SW480 (cell line): ENCODE results near the gene PRKCA.
"Not testable (repeated sequence)": the region's sequence is repeated elsewhere in the genome, so short reads cannot be mapped to it uniquely, and the experiment has no call there.

Experiments used
- DNase-seq: peaks from one replicate; pipeline ENCODE4 v3.0.0-alpha.2; 2016; ENCODE audit warnings: low spot score

PRKCA gene

DNA sequence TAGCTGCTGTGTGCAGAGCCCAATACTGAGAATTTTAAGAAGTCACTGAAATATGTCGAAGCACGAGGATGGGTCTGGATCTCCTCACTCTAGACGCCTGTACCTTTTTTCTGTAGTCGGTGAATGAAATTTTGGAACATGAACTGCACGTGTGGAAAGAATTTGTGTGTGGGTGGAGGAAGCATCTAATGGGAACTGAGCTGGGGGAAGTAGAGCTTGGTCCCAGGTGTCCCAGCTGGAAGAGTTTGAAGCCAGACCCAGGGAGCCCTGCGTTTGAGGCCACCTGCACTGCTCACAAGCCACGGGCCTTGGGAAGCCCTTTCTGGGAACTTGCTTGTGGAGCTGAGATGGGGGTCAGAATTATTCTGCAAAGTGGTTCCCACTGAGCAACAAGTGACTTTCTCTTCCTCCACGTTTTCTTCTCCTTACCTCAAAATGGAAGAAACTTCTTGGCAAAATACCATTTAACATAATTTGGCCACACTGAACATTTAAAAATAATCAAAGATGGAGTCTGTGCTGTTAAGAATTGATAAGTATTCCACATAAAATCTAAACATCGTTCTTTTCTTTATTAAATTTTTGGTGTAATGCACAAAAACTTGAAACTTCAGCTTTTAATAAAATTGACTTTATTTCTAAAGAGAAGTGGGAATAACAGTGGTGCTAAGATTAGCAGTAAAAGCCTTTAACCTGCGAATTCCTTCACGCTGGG, 163.8 kb downstream of the PRKCA start:
- no peak for DNase-seq

DNA sequence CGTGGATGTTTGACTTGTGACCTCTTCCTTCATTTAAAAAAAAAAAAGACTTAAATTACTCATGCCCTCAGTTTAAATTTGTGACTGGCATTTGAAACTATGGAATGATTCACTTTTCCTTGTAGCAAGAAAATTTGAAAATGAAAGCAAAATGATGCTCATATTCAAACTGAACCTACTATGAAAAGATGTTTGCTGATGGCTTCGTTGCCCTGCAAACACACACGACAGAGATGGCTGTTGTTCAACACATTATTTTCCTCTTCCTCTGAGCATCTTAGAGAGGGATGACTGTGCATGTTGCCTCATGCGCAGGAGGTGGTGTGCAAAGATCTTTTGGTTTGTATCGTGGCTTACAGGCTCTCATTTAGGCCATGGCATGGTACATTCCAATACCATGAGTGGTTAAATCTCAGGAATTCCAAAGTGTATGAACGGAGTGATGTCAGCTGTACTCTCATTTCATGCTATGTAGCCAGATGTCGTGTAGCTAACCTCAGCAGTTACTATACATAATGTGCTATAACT, 164.5 kb downstream of the PRKCA start:
- peak; percentile 93 for DNase-seq

DNA sequence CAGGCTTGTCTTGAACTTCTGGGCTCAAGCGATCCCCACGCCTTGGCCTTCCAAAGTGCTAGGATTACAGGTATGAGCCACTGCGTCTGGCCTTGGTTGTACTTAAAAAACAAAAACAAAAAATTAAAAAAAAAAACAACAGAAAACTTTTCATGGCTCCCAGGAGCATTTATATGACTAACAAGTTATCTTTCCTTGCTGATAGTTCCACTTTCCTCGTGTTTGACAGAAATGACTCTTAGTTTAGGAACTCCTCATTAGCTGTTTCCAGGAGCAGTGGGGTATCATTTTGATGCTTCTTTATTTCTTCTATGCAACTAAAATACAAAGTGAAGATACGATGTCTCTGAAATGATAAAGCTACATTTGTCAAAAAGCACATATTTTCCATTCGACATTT, 165.4 kb downstream of the PRKCA start:
- DNase-seq: no peak

DNA sequence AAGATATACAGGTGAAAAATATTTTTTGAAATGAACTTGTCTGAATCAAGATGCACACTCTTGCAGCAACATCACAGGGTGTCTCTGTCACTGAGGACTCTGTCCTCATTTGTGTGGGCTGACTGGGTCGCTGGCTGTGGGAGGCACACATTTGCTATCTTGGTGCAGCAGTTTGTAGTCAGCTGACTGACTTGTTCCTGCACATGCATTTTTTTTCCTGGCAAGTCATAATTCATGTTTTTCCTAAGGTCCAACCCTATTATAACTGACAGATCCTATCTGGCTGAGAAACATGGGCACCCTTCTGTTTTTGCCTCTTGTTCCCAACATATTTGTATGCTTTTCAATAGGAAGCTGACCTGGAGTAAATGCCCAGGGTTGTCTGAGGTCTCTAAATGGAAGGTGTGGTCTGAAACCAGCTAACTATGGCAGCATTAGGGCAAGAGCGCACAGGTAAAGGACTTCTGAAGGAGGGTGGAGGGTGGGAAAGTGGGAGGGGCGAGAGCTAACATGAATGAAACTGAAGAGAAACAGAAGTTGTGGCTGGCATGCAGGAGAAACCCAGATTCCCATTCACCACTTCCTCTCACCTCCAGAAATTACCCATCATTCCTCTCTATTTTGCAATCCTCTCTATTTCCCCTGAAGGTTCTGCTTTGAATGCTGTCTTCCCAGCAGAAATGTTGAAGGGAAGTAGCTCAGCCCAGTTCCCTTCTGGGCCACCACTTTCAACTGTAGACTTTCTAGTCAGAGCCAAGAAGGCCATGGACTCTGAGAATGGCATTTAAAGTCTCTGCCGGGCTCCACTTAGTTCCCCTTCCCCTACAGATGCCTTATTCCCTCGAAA, 166.1 kb downstream of the PRKCA start:
- peak; percentile 50 for DNase-seq

DNA sequence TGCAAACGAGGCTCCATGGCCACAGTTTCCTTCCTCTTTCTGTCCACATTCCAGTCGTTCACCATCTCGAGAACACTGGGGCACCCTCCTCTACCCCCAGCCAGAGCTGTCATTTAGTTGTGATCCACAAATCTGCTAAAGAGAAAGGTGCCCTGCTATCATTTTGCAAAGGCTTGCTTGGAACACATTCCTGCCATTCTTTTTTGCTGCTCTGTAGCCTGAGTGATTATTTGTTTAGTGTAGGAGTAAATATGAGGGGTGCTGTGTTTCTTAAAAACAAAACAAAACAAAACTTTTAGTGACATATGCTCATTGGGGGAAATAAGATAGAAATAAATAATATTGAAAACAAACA, 166.7 kb downstream of the PRKCA start:
- no peak for DNase-seq

DNA sequence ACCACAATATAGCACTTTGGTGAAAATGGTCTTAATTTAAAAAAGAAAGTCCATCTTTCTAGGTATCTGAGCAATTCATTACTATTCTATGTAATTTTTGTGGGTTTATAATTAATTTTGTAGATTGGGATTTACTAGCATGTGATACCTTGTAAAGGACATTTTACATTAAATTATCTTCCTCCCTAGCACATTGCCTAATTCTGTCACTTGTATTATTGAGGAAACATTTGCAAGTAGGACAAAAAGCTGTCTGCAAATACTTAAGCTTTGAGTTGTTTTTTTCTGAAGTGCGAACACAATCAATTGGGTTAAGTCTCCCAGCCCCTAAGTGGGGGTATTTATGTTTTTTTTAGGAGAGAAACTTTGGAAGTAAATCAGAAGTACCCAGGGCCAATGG, 167.0 kb downstream of the PRKCA start:
- no peak for DNase-seq

DNA sequence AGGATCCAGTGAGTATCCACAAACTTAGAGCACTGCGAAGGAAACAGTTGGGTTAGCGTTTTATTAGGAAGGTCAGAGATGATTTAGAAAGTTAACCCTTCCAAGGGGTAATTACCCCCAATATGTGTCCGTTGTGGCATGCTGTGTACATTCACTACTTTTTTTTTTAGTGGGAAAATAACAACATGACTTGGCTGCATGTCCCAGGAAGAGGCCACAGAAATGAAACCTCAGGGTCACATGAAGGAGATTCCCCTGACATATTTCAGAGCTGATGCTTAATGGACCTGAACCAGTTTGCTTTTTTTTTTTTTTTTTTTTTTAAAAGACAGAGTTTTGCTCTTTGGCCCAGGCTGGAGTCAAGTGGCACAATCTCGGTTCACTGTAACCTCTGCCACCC, 167.5 kb downstream of the PRKCA start:
- no peak for DNase-seq

DNA sequence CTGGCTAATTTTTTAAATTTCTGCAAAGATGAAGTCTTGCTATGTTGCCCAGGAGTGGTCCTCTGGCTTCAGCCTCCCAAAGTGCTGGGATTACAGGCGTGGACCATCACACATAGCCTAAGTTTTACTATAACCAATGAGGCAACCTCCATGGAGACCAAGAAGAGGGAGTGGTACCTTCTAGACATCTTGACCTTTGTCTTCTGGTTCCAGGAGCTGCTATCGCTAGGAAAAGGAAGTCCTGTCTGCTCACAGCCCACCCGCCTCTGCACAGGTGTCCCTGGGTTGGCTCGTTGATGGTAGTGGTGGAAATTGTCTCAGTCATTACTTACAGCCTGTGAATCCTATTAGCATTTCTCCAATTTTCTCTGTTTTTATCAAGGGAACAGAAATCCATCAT, 169.7 kb downstream of the PRKCA start:
- DNase-seq: no peak

DNA sequence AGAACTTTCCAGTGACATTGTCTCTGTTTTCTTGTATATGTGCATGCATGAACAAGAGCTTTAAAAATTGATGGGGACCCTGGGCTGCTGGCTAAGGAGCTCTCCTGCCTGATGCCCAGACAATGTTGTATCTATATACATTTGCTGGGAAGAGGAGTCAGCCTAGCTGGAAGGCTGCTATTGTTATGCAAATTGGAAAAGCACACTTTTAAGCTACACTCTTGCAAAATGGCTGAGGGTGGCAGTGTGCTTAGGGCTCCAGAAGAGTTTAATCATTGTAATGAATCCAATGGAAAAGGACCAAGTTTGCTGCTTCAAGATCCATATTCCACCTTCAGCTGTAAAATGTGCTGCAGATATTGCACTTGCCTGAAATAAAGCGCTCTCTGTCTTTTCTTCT, 171.8 kb downstream of the PRKCA start:
- no peak for DNase-seq

DNA sequence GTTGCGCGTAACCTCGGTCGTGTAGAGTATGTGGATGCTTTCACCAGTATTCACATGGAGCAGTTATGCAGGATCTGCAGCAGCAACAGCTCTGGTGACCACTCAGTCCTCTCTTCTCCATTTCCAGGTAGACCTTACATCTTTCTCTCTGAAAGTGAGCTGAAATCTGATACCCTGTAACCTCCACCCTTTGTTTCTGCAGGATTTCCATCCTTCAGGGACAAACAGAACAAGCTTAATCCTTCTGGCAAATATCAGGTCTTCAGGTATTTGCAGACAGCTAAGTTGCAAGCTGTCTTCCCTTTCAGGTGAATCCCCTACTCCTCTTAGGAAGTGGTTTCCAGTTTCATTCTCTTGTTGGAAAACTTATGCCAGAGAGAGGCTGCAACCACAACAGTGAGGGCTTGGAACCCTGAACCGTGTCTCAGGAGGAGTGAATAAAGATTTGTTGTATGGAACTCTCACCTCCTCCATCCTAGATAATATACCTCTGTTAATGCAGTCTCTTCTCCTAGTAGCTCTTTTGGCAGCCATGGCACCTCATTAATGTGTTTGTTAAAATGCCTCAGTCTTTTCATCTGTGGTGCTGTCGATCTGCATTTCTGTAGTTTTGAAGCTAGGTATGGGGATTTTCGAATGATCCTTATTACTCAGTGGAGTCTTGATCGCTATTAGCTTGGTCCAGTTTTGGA, 172.5 kb downstream of the PRKCA start:
- no peak for DNase-seq

DNA sequence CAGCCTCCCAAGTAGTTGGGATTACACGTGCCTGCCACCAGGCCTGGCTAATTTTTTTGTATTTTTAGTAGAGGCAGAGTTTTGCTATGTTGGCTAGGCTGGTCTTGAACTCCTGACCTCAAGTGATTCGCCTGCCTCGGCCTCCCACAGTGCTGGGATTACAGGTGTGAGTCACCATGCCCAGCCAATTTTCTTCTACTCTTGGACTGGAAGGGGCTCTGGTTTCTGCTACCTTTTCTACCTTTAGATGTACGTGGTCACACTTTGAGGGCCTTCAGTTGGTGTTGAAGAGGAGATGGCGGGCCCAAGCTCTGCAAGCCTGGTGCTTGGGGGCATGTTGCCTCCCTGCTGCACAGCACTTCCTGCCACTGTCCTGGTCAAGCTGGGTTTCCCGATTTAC, 173.6 kb downstream of the PRKCA start:
- no peak for DNase-seq

DNA sequence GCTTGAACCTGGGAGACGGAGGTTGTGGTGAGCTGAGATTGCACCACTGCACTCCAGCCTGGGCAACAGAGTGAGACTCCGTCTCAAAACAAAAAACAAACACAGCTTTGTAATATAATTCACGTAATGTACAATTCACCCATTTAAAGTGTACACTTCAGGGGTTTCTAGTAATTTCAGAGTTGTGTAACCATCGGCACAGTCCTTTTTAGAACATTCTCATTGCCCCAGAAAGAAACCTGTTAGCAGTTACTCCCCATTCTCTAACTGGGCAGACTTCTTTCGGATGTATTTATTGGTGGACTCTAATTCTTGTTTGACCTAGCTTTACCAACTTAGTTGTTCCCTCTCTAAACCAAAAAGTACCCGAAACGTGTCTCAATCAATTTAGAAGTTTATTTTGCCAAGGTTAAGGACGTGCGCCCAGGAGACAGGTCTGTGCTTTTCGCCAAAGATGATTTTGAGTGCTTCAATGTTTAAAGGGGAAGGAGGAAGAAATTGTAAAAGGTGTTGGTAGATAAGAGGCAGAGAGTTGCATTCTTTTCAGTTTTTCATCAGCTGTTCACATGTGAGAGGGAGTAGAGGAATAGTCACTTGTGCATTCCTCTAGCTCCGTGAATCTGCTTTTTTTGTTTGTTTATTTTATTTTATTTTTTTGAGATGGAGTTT, 175.3 kb downstream of the PRKCA start:
- DNase-seq: no peak

DNA sequence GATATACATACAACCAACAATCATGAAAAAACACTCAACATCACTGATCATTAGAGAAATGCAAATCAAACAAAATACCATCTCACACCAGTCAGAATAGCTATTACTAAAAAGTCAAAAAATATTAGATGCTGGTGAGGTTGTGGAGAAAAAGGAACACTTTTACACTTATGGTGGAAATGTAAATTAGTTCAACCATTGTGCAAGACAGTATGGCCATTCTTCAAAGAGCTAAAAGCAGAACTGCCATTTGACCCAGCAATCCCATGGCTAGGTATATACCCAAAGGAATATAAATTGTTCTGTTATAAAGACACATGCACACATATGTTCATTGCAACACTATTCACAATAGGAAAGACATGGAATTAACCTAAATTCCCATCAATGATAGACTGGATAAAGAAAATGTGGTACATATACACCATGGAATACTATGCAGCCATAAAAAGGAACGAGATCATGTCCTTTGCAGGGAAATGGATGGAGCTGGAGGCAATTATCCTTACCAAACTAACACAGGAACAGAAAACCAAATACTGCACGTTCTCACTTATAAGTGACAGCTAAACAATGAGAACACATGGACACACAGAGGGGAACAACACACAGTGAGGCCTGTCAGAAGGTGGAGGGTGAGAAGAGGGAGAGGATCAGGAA, 176.9 kb downstream of the PRKCA start:
- not testable (repeated sequence) for DNase-seq

DNA sequence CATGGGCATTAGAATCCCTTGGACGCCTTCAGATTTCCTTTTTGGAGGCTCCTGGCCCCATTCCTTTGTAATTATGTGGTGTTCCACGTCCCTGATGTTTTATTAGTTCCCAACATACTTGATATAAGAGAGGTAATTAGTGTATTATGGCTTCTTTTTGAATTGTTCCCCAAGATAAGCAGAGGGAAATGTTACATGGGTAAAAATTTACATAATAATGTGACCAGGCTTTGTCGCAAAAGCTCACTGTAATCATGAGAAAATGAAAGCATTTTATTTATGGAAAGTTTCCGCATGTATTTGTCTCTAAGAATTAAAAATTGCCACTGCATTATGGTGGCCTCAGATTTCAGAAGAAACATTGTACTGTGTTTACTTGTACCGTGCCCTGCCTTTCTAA, 177.8 kb downstream of the PRKCA start:
- no peak for DNase-seq

DNA sequence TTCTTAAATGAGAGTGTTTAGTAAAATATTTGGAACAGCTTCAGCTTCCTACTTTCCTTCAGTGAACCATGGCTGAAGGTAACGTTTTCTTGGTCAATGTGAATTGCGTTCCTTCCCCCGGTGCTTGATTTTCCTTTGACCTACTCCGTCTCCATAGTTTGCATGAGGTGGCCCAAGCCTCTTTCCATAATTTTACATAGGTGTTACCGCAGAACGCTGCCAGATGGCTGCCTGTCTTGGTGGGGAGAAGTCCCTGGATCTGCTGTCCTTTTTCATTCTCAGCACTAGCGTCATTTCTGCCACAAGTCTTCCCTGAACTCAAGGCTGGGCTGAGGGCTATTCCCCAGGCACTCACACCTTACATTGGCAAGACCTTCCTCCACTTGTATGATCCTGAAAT, 178.4 kb downstream of the PRKCA start:
- DNase-seq: no peak

DNA sequence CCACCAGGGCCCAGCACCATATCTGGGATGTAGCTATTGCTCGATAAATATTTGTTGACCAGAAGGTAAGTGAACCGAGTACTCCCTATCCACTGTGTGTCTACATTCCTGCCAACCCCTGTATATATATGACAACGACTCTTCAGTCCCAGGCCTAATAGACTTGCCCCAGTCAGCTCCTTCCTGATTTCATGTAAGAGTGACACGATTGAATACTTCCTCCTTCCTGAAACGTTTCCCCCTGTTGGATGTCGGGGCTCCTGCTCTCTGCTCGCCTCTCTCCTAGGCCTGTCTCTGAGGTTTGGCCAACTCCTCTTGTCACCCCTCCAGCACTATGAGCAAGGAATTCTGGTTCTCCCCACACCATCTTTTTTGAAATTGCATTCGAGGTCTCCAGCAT, 178.9 kb downstream of the PRKCA start:
- DNase-seq: no peak

DNA sequence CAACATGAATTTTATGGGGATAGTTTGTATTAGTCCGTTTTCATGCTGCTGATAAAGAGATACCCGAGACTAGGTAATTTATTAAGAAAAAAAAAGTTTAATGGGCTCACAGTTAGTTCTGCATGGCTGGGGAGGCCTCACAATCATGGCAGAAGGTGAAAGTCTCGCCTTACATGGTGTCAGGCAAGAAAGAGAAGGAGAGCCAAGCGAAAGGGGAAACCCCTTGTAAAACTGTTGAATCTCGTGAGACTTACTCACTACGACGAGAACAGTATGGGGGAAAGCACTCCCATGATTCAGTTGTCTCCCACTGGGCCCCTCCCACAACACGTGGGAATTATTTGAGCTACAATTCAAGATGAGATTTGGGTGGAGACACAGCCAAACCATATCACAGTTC, 181.5 kb downstream of the PRKCA start:
- DNase-seq: no peak

DNA sequence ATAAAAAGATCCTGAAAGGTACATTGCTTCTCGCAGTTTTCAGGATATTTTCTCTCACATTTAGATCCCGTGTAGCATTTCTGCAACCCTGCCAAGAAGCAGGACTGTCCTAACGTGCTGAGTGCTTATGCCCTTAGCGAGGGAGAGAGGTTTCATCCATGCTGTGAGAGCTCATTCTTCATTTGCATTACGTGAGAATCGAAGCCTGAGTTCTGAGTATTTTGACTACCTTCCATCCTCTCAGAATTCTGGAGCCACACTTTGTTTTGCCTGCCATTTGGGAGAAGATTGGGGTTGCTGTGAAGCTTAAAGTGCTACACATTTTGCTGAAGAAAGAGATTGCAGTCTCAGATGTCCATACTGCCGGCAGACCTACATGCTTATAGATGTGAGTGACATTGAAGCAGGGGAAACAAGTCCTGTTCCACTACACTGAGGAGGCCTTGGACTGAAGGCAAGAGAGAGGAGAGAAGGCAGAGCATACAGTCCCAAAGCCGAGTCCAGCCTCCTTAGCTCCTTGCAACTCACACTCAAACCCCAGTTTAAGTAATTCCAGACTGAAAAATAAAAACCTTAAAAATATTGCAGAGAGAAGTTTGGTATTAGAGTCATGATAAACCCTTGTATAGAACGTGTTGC, 183.0 kb downstream of the PRKCA start:
- DNase-seq: no peak

DNA sequence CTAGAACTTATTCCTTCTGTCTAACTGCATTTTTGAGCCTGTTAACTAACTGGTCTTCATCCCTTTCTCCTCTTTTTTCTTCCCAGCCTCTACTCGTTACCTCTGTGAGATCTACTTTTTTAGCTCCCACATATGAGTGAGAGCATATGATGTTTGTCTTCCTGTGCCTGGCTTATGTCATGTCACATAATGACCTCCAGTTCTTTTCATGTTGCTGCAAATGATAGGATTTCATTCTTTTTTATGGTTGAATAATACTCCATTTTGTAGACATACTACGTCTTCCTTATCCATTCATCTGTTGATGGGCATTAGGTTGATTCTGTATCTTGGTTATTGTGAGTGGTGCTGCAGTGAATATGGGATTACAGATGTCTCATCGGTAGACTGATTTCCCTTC, 184.7 kb downstream of the PRKCA start:
- DNase-seq: no peak

DNA sequence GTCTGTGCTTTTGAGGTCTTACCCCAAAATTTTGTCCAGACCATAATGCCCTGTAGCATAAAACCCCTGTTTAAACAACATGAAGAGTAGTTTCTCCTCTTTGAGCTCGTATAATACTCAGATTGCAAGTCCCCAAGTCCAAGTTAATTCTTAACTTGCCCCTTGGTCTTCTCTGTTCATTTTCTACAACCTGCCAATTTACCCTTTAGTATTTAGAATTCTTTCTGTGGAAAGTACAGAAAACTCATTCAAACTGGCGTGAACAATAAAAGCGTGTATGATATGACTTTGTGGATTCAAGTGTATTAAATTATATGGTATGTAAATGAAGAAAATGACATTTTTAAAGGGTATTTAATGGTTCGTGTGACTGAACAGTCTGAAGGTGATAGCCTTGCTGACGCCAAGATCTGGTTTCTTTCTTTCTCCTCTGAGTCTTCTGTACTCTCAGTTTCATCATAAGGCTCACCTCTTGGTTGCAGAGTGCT, 185.6 kb downstream of the PRKCA start:
- no peak for DNase-seq

DNA sequence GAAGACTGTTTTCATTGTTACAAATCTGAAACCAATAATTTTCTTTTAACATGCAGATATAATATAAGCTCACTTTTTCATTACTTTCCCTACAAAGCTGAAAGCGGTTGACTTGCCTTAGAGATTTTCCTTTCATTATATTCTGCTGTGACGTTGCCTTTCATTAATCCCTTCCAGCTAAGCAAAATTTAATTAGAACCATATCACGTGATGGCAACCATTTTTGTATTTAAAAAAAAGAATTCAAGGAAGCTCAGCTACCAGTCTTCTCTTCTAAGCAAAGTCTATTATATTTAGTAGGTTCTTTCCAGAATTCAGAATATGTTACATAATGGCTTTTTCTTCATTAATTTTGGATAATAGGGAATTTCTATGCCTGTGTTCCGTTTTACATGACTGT, 186.5 kb downstream of the PRKCA start:
- no peak for DNase-seq
